GOT3 (cell line): Measurements from ENCODE around the gene PARD3.

Experiments used
- DNase-seq: peaks from one replicate; lab custom pipeline; 2025; ENCODE audit warnings: mixed read lengths; lab: John Stamatoyannopoulos, UW

The PARD3 gene

DNA sequence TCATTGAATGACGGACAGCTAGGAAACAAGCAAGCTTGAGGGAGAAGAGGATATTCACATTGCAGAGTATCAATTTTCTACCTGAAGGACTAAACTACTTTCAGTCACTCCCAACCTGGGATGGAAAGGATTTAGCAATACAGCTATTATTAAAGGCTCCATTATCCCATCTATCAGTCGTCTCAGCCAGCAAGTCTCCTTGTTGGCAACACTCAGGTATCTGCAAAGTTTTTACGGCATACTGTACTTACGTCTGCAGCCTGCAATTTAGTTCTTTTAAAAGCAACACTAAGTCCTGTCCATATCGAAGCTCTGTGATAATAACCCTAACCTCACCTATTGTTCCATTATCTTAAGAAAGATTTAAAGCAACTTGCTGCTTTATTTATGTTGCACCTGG lies 689.4 kb downstream of the PARD3 start:
- DNase-seq = no peak

DNA sequence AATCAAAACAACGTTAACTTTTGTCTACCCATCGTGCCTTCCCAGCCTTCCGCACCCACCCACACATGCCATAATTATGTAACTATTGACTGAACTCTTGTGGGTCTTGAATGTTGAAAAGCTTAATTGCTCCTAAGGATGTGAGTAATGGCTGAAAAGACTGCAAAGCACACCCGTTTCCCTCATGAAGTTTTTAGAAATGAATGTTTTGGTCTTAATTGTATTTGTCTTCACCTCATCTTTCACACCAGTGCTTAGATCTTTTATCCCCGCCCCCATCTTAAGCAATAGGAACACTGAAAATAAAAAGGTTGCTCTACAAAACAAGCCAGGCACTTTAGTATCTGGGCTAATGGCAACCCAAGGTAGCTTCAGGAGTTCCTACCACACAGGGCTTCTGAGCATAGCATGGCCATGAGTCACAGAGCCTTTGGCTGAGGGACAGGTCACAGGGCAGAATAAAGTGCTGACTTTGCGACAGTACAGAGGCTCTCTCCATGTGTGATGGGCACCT lies 690.5 kb downstream of the PARD3 start:
- DNase-seq = no peak

DNA sequence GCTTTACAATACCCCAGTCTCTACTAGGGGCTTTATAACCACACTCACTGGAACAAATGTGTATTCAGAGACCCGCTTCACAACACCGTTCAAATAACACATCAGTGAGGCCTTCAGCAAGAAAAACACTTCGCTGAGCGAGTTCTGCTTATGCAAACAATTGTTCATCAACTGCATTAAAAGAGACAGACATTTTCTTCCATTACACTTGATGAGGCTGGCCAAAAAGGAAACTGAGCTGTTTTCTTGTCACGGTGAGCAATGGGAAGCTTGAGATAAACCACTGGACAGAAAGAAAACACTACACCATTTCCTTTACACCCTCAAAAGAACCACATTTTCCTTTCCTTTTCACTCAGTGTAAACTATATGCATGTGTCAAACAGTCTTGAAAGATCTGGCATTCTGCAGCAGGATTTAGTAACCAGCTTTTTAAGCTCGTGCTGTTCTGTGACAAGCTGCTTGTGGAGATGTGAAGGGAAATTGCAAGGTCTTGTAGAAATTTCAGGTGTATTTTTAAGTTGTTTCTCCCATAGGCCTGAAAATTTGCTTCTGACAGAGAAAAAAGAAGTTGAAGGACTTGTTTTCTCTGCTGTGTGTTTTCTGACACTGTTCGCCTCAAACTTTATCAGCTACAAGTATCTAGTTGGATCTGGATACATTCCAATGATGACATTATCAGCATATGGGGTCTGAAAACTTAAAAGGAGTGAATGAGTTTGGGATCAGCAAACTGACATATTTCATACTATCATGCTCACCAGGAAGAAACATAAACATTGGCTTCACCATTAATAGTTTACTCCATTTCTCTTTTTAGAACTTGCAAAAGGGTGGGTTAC lies 693.1 kb downstream of the PARD3 start:
- DNase-seq = no peak

DNA sequence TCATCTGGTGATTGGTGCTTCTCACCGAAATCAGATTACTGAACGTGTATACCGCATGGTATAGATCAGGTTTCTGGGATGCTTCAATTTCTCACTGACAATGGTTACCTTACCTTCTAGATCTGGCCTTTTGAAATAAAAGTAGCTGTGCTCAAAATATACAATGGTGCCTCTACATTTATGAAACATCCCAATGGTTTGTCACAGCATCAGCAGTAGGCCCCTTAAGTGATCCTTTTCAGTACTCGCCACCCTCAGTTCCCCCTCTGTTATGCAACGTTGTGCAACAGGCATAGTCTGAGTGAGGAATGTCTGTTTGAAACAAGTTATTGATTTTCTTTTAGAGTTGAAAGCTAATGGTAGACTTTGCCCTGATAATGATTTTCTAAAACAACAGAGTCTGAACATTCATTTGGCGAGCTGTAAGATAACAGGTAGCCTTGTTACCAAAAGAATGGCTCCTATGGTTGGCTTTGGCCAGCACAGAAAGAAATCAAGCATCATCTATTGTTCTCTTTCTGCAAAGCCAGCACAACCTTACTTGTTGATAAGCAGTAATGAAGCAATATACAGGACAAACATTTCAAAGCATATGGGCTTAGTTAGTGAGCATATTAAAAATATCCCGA lies 693.9 kb downstream of the PARD3 start:
- no peak for DNase-seq

DNA sequence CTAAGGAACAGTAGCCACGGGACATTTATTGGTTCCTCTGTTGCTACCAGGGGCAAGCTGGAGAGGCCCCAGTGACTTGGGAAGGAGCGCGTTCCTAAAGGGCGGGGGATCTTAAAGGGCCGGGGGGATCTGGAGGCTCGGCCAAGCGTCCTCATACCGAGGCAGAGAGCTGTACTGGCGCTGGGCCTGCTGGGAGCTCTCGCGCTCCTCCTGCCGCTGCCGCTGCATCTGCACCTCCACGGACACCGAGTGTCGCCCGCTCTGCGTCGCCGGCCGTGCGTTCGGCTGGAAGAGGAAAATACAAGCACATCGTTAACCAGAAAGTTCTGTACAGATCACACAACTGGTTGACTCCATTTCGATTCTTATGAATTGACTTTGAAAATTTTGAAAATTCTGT lies 695.6 kb downstream of the PARD3 start:
- DNase-seq = no peak

DNA sequence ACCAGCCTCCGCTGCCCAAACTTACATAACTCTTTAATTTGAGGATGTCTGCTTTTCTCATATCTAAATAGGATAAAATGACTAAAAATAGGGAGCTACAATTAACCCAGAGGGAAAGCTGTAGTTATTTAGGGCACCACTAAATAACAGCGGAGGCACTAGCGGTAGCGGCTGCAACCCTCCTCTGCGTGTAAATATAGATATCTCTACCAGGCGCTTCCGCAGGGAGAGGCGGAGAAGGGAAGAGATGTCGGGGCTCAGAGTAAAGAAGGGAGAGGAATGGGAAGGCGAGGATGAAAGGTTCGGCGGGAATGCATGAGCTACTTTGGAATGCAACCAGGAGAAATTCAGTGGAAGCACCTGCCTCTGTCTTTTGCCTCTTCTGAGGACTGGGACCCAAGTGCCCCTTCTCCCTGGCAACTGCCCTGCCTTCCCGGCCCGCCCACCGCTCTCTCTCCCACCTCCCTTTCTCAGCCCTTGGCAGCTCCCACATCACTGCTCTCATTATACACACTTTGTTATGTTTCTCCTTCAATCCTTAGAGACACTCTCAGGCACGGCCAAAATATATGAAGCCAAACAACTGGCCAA lies 698.3 kb downstream of the PARD3 start:
- DNase-seq = no peak

DNA sequence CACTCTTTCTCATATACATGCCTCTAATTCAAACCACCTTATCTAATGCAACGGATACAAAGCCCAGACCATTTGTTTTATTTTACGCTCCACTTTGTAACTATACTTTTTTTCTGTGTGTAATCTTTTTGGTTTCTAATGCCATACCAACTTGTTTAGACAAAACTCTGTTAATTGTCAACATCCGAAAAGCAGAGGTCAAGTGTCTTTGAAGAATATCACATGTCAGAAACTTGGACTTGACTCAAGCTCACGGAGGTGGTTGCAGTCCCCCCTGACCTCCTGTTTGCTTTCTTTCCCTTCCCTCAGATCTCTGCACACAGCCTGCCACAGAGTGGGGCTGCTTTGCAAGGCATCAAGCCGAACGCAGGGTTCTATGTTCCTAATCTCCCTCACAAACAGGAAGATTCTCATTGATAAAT lies 698.9 kb downstream of the PARD3 start:
- no peak for DNase-seq

DNA sequence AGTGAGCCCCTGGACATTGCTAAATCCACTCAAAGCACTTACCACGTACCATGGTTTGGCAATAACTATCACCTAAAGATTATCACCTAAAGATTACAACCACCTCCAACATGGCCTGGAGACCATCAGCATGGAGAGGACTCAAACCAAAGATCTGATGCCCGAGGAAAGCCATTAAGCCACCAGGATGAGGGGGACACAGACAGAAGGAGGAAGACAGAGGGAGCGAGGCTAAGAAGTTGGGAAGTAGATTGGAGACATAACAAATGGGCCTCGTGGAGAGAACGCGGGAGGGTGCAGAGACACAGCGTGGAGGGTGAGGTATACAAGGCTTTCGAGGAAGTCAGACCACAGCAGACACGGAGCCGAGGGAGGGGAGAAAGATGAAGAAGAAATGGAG lies 700.2 kb downstream of the PARD3 start:
- DNase-seq = no peak

DNA sequence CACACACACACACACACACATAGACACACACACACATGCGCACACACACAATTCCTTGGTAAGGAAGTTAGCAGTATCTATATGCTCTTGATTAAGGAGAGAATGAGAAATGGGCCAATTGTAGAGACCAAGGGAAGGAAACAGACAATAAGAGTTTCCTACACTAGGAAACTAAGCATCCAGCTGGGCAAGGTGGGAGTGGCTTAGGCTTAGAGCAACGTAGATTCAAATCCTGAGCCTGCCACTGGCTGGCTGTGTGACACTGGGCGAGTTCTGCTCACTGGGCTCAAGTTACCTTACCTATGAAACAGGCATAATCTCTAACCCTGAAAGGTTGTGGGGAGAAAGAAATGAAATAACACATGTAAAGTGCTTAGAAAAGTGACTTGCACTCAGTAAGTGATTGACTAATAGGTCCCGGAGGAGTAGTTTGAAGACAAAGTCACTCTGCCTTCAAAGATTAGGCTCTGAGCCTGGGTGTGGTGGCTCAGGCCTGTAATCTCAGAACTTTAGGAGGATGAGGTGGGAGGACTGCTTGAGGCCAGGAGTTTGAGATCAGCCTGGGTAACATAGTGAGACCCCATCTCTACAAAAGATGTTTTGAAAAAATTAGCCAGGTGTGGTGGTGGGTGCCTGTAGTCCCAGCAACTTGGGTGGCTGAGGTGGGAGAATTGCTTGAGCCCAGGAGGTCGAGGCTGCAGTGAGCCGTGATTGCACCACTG lies 701.4 kb downstream of the PARD3 start:
- no peak for DNase-seq

DNA sequence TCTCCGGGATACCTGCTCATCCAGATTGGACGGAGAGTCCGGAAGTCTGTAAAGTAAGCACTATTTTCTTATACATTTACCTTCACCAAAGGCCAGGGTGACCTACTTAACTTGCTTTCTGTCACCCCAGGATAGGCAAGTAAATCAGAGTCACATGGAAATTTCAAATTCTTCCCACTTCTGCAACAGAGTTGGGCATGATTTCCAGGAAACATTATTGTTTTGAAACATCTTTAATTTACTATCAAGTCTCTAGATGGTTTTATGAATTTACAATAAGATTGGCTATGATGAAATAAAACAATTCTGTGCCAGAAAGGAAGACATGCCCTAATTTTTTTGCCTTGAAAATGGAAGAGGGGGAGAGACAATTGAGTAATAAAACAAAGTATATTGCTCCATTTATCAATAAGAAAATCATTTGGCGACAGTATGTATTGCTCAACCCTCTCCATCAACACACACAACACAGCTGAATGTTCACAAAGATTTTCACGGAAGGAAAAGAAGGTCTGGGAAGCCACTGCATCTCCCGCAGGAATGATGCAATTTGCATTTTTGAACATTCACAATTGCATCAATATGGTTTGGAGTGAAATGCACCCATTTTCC lies 702.8 kb downstream of the PARD3 start:
- DNase-seq = no peak

DNA sequence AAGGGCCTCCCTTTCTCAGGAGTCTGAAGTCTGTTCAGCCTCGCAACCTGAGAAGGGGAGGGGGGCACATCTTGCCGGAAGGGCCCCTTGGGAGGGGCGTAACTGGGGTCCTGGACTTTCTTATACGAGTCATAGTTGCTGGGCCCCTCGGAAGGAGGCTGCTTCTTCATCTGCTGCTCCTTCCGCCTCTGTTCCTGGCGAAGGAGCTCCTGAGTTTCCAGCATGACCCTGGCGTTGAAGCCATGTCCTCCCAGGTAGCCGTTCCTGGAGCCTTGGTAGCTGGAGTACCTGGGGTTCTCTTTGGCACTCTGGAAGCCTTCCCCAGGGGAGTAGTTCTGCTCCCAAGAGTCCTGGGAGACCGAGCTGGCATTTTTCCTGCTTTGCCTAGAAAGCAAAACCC lies 703.9 kb downstream of the PARD3 start:
- no peak for DNase-seq

DNA sequence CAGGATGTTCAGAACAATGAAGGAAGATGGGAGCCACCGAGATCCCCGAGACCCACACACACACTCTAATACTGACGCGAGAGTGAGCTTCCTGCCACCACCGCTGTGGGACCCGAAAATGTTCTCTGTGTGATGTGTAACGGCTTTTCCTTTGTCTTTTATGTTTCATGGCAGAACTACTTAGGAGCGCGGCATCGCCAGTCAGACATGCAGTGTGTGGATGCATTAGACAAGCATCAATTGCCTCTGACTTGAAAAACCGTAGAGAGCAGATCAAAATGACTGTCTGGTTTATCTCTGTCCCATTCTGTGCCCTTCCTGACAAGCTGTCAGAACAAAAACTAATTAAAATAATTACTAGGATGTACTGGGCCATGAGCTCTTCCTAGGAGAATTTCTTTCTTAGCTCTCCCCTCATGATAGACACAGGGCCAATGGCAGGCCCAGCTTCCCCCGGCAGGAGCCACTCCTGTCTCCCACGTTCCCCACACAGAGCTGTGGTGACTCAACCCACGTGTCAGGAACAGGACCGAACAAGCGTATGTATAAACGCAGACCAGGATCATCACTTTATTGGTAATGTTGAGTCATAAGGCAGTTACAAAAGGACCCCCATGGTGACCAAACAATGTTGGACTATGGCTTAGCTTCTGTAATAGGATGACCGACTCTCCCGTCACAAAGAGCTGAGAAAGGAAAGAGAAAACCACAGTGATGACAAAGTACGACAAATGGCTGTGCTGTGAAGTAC lies 705.0 kb downstream of the PARD3 start:
- DNase-seq = no peak

DNA sequence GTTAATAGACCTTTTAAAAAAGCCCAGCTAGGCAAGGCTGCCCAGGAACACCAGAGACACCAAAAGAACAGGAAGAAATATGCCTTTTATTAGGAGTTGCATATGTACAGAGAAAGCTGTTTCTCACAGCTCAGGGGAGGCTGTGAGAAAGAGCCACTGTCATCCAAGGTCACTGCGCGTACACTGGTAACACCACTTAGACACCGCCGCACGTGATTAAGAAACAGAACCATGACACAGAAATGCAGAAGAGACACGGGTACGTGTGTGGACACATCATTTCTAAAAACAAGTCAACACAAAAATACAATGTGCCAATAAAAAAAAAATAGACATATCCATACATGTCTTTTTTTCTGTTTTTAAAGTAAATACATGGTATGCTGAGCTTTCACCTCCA lies 705.6 kb downstream of the PARD3 start:
- no peak for DNase-seq

DNA sequence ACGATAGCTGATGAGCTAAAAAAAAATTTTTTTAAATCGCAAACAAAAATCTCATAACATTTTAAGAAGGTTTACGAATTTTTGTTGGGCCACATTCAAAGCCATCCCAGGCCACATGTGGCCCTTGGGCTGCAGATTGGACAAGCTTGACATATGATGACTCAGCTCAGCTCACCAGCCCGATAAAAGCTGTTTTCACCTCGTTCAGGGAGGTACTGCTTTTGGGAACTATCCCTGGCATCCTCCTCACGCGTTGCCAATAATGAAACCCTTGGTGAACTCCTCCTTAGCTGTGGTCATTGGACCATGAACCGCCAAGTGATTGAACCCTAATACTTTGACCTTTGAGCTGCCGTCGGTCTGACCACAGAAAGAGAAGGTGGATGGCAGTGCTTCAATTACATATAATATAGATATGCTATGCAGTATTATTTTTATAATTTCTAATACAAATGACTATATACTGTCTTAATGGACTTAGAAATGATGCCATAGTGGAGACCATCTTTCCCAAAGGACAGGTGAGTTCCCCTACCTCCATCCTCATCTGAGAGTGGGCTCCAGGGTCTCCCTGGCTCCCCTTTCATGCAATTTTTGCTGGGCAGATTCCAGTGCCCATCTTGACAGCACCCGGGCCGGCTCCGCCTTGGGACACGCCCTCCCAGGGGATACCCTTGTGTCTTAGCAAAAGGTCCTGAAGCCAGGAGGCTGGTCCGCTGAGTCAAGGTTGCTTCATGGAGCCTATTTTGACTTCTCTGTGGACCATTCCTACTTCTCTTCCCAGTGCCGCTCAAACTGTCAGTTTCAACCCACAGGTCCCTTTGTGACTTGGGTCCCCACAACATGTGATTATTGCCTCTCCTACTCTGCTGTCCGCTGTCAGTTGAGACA lies 707.2 kb downstream of the PARD3 start:
- no peak for DNase-seq

DNA sequence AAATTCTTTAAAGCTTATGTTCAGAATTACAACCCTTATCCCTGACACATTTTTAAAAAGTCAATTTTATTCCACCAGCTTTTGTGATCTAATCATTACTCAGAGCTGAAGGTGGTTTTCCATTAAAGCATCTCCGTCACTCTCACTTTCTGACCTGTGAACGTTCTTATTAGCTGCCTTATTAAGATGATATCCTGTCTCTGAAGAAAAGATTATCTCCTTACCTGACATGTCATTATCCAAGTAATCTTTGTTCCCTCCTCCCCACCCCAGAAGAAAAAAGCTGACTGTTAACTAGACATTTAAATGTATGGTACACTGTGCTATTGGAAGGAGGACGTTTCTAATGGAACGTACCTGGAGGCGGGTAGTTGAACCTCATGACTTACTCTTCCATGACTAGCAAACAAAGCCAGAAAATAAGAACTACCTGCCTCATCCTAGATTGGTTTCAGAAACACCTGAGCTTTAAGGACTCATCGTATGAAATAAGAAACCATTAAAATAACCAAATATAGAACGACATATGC lies 708.7 kb downstream of the PARD3 start:
- no peak for DNase-seq

DNA sequence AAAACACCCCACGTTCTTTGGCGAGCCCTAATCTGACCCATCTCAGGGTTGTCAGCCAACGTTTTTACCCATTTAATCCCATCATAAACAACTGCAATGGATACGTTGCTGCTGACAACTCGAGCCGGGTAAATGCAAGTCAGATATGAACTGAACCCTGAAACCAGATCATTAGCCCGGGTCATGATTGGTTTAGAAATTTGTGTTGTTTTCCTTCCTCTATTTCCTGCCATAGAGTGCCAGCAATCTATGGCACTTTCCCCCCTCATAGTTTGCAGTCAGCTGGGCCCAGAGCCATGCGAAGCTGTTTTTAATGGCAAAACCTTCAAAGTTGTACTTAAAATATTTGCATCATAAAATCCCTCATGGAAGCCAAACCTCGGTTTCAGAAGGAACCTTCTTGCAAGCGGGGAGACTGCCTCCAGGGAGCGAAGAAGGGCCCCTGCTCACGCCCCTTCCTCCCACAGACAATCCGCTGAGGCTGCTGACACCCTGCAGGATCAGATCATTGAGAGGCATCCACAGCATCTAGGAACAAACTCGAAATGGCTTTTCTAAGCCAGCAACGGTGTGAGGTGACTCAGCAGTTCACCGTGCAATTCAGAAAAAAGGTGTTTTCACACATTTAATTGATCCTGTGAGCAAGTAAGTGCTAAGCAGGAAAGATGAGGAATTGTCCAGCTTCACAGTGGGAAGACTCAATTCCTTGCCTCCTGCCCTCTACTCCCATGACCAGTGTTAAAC lies 710.1 kb downstream of the PARD3 start:
- no peak for DNase-seq

DNA sequence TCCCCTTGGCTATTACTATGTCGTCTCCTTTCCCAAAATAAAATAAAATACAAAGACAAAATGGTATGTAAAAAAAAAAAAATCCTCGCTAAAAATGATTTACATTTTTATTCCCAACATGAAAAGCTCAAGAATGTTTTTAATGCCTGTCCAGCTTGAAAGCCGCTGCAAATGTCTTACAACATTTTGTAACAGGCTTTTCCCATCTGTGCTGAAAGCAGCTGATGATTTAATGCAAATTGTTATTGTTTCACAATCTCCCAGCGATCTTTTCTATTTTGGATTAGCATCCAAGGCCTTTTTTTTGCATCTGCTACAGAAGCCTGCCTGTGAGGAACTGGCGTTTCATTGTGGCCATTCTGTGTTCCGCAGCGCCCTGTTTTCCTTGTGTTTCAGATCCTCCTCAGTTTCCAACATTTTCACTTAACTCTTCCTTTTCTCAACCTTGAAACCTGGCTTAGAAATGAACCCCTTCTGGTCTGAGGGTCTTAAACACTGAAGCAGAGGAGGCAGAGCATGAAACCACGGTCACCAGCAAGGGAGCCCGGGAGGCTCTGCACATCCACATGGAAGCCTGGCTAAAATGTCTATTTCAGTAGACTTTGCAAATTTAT lies 712.1 kb downstream of the PARD3 start:
- no peak for DNase-seq

DNA sequence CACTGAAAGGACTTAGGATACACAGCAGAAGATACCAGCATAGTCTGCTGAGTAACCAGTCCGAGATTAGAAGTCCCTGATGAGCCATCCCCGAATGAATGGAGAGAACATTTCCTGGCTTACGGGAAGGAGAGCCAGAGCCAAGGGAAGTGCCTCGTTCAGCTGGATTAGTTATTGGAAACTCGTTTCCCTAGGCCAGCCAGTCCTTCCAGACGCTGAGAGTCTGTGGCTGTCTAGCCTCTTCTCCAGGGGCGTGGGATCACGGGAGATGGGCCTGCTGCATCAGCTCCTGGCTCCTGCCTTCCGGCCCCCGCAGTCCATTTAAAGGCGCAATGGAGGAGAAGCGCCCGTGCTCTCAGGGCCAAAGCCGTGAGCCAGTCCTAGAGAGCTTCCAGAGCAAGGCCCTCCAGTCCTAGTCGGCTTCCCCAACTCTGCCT lies 712.8 kb downstream of the PARD3 start:
- DNase-seq = no peak

DNA sequence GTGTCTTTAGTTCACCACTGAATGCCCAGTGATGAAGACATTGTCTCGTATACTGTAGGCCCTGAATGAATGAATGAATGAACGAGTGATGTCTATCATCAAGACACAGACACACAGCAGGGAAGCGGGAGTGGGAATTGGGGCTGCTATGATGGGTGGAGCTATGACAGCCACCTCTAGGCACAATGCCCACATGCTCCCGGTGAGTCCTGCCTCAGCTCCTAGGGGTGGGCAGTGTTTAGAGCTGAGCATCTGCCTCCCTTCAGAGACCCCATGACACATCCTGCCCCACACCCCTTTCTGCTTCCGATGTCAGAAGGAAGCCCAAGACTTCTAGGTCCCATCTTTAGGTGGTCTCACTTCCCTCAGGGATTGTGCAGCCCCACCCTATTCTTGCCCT lies 714.1 kb downstream of the PARD3 start:
- no peak for DNase-seq
